Measurements from ENCODE around the gene ALDH1L2. TPM values are rescaled to one million over a fixed set of nuclear protein-coding genes. Genes with fewer than 3 reads are reported as not detected.

Gene ALDH1L2
- total RNA-seq, 1 experiment from 2014 or later = 7.7 TPM

- no peak overlapping the region for H3K4me3 Mint-ChIP-seq
- ChIA-PET CTCF (no interaction called here), POLR2A (no interaction called here)
- H3K27ac Mint-ChIP-seq = no peak overlapping the region
- ATAC-seq (no peak), DNase-seq (ENCODE audit: low spot score) (no peak)
- H3K27me3 Mint-ChIP-seq (ENCODE audit: low read depth) = no peaks in the 10 kb centered on the region
- H3K9me3 Mint-ChIP-seq = no peaks in the 10 kb centered on the region
- peaks cover 14% of the 10 kb centered on the region for H3K4me1 Mint-ChIP-seq
- peaks cover 75% of the 10 kb centered on the region for H3K36me3 Mint-ChIP-seq
- TF ChIP-seq TEAD4 (CRISPR knock-in tag; IDR thresholded peaks at IDR 0.05) (no peak), GABPB1 (CRISPR knock-in tag; IDR thresholded peaks at IDR 0.05) (no peak), ZNF416 (CRISPR knock-in tag; IDR thresholded peaks at IDR 0.05) (no peak), ZNF121 (CRISPR knock-in tag; IDR thresholded peaks at IDR 0.05) (no peak), GRHL2 (CRISPR knock-in tag; IDR thresholded peaks at IDR 0.05; ENCODE audit: insufficient replicate concordance, severe bottlenecking) (no peak), OVOL2 (CRISPR knock-in tag; IDR thresholded peaks at IDR 0.05; ENCODE audit: borderline replicate concordance) (no peak), HMGXB4 (CRISPR knock-in tag; IDR thresholded peaks at IDR 0.05) (no peak), MLX (CRISPR knock-in tag; IDR thresholded peaks at IDR 0.05) (no peak), ZNF263 (CRISPR knock-in tag; IDR thresholded peaks at IDR 0.05; ENCODE audit: low read depth) (no peak), RELA (CRISPR knock-in tag; IDR thresholded peaks at IDR 0.05; ENCODE audit: borderline replicate concordance) (no peak), PRRX2 (CRISPR knock-in tag; IDR thresholded peaks at IDR 0.05) (no peak)
Observed at GRCh38 chr12:104991565-104992128, 92.6 kb downstream of the ALDH1L2 start.

GRCh38 chr12:104990950-104991349, 93.3 kb downstream of the ALDH1L2 start:
- DNase-seq (ENCODE audit: low spot score) = no peak
- Mint-ChIP-seq H3K4me1 (peaks cover 14% of the 10 kb centered on the region), H3K4me3 (no peak overlapping the region), H3K9me3 (no peaks in the 10 kb centered on the region), H3K36me3 (peaks cover 71% of the 10 kb centered on the region), H3K27me3 (ENCODE audit: low read depth) (no peaks in the 10 kb centered on the region), H3K27ac (no peak overlapping the region)
- no peak for ATAC-seq
- POLR2A ChIA-PET = no interaction called here
- TF ChIP-seq JAZF1 (CRISPR knock-in tag; IDR thresholded peaks at IDR 0.05) (no peak), ZBTB21 (CRISPR knock-in tag; IDR thresholded peaks at IDR 0.05; ENCODE audit: borderline replicate concordance) (no peak), ELF4 (CRISPR knock-in tag; IDR thresholded peaks at IDR 0.05; ENCODE audit: low read depth) (no peak), FOXK1 (CRISPR knock-in tag; IDR thresholded peaks at IDR 0.05) (no peak), PRDM15 (CRISPR knock-in tag; IDR thresholded peaks at IDR 0.05) (no peak), MYBL2 (CRISPR knock-in tag; IDR thresholded peaks at IDR 0.05) (no peak), NFYB (CRISPR knock-in tag; conservative IDR thresholded peaks at IDR 0.05; ENCODE audit: low read depth) (no peak), EMX1 (CRISPR knock-in tag; IDR thresholded peaks at IDR 0.05) (no peak), STAT6 (CRISPR knock-in tag; conservative IDR thresholded peaks at IDR 0.05; ENCODE audit: low read depth) (no peak), ZNF396 (CRISPR knock-in tag; IDR thresholded peaks at IDR 0.05; ENCODE audit: borderline replicate concordance) (no peak), ZNF138 (CRISPR knock-in tag; conservative IDR thresholded peaks at IDR 0.05) (no peak), RELA (CRISPR knock-in tag; IDR thresholded peaks at IDR 0.05; ENCODE audit: borderline replicate concordance) (no peak)
- CTCF ChIA-PET = no interaction called here

All from WTC11 (cell line).